Smooth muscle cell (in vitro differentiated cells): ENCODE measurements around the gene MMAB. TPM values are rescaled to one million over a fixed set of nuclear protein-coding genes. Genes with fewer than 3 reads are reported as not detected.

ENCODE experiments used
- DNase-seq: peaks from one replicate; lab custom pipeline; 2025; ENCODE audit not compliant: unreplicated experiment; lab: John Stamatoyannopoulos, UW
- H2AFZ ChIP-seq: fragments of 200-600 bp; sonication (generic); 2 replicates; pipeline ENCODE4 v1.6.0; 2016; ENCODE audit warnings: antibody characterized with exemption, low read depth, mild to moderate bottlenecking
- H3F3A ChIP-seq: fragments of 200-600 bp; sonication (generic); 2 replicates; pipeline ENCODE4 v1.6.0; 2017; ENCODE audit warnings: antibody characterized with exemption, low read depth
- H3K27ac ChIP-seq: fragments of 200-600 bp; sonication (generic); 2 replicates; pipeline ENCODE4 v1.5.1; 2016; ENCODE audit warnings: low read depth, mild to moderate bottlenecking
- H3K27me3 ChIP-seq: fragments of 200-600 bp; sonication (generic); 2 replicates; pipeline ENCODE4 v1.6.1; 2016; ENCODE audit warnings: low read depth, mild to moderate bottlenecking
- H3K36me3 ChIP-seq: fragments of 200-600 bp; sonication (generic); 2 replicates; pipeline ENCODE4 v1.5.1; 2016; ENCODE audit warnings: low read depth
- H3K4me1 ChIP-seq: fragments of 200-600 bp; sonication (generic); 2 replicates; pipeline ENCODE4 v1.5.1; 2016; ENCODE audit warnings: low read depth
- H3K4me2 ChIP-seq: fragments of 200-600 bp; sonication (generic); 2 replicates; pipeline ENCODE4 v1.6.0; 2016; ENCODE audit warnings: mild to moderate bottlenecking
- H3K4me3 ChIP-seq: fragments of 200-600 bp; sonication (generic); 2 replicates; pipeline ENCODE4 v1.5.1; 2016; ENCODE audit warnings: mild to moderate bottlenecking
- H3K79me2 ChIP-seq: fragments of 200-600 bp; sonication (generic); 2 replicates; pipeline ENCODE4 v1.6.0; 2016; ENCODE audit warnings: low read depth, mild to moderate bottlenecking
- H3K9ac ChIP-seq: fragments of 200-600 bp; sonication (generic); 2 replicates; pipeline ENCODE4 v1.6.0; 2016; ENCODE audit warnings: low read depth
- H3K9me3 ChIP-seq: fragments of 200-600 bp; sonication (generic); replicated peaks from 2 replicates; pipeline ENCODE4 v1.5.1; 2016; ENCODE audit warnings: low read depth
- H4K20me1 ChIP-seq: fragments of 200-600 bp; sonication (generic); 2 replicates; pipeline ENCODE4 v1.6.0; 2016; ENCODE audit warnings: low read depth
- WGBS: methylation state at CpG from one replicate; pipeline ENCODE4 v1.1.7; 2016; ENCODE audit warnings: low lambda C conversion rate; 5-methylcytosine and 5-hydroxymethylcytosine counted together
- polyA plus RNA-seq: library from polyadenylated mRNA; unstranded; fragments of >200 nt; fragmentation: Nextera tagmentation; extraction: Ambion mirVana; gene quantifications from 2 replicates; pipeline ENCODE4 v1.2.1, GENCODE V29; 2016
- total RNA-seq: library from RNA; depleted of rRNA; stranded (reverse); fragments of >200 nt; gene quantifications from 2 replicates; pipeline ENCODE4 v1.2.3, GENCODE V29; 2014
- TF ChIP-seq, protein P1 (sequence below): fragments of 200-600 bp; sonication (generic); IDR thresholded peaks from 2 replicates; pipeline ENCODE4 v1.5.1; 2017; ENCODE audit warnings: borderline replicate concordance, mild to moderate bottlenecking, antibody characterized with exemption; ENCODE audit not compliant: insufficient read depth, poor library complexity, severe bottlenecking

Gene MMAB
- total and polyA plus RNA-seq, 2 experiments from 2014 or later, result 20.2 to 51.7 TPM

- Histone ChIP-seq H2AFZ (no peak overlapping the region), H3K27ac (no peak overlapping the region), H4K20me1 (no peaks in the 10 kb centered on the region), H3K4me1 (peaks cover 17% of the 10 kb centered on the region), H3K9ac (no peak overlapping the region), H3K79me2 (no peaks in the 10 kb centered on the region), H3K27me3 (no peaks in the 10 kb centered on the region), H3K9me3 (no peaks in the 10 kb centered on the region), H3K4me3 (no peak overlapping the region), H3K36me3 (no peaks in the 10 kb centered on the region), H3K4me2 (no peak overlapping the region), H3F3A (peaks cover 3% of the 10 kb centered on the region)
- WGBS, result 97% methylated on average over 8 of the region's 8 CpGs
- no peak for DNase-seq
- TF ChIP-seq, protein P1, sequence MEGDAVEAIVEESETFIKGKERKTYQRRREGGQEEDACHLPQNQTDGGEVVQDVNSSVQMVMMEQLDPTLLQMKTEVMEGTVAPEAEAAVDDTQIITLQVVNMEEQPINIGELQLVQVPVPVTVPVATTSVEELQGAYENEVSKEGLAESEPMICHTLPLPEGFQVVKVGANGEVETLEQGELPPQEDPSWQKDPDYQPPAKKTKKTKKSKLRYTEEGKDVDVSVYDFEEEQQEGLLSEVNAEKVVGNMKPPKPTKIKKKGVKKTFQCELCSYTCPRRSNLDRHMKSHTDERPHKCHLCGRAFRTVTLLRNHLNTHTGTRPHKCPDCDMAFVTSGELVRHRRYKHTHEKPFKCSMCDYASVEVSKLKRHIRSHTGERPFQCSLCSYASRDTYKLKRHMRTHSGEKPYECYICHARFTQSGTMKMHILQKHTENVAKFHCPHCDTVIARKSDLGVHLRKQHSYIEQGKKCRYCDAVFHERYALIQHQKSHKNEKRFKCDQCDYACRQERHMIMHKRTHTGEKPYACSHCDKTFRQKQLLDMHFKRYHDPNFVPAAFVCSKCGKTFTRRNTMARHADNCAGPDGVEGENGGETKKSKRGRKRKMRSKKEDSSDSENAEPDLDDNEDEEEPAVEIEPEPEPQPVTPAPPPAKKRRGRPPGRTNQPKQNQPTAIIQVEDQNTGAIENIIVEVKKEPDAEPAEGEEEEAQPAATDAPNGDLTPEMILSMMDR, result no peak
These were observed 28.3 kb upstream of the MMAB start for GRCh38 chr12:109601557-109601956.

DNA sequence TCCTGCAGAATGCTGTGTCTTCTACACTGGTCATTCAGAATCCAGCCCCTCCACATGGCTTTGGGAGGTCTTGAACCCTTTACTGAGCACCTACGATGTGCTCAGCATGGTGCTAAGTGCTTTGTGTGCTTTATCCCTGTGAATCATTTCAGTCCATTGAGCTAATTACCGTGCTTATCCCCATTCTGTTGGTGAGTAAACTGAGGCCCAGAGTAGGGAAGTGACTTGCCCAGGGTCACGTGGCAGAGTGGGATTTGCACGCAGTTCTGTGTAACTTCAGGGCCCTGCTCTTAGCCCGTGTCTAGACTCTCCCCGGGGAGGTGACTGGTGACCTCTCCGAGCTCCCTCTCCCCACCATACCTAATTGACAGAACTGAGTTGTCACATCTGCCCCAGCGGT lies 27.7 kb upstream of the MMAB start:
- Histone ChIP-seq H3K4me3 (no peak overlapping the region), H3K9me3 (no peaks in the 10 kb centered on the region), H3K27ac (no peak overlapping the region), H3F3A (peaks cover 3% of the 10 kb centered on the region), H3K4me1 (peaks cover 12% of the 10 kb centered on the region), H3K4me2 (no peak overlapping the region), H3K79me2 (no peaks in the 10 kb centered on the region), H3K9ac (no peak overlapping the region), H3K36me3 (no peaks in the 10 kb centered on the region), H2AFZ (no peak overlapping the region), H3K27me3 (no peaks in the 10 kb centered on the region), H4K20me1 (no peaks in the 10 kb centered on the region)
- TF ChIP-seq, protein P1, result no peak
- WGBS, result 93% methylated on average over 8 of the region's 8 CpGs
- no peak for DNase-seq

DNA sequence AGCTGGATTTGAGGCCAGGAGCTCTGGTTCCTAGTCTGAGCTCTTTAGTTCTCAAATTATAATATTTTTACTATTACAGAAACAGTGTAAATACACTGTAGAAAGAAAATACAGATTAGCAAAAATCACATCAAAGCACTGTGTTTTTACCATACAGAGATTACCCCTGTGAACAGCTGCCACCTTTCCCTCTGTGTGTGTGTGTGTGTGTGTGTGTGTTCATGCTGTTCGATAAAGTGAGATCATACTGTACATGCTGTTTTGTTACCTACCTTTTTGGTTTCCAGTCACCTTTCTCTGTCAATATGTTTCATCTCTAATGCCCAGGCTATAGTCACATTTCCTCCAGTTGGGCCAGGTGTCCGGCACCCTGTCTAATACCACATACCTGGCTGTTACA lies 27.2 kb upstream of the MMAB start:
- WGBS, result 91% methylated on average over 2 of the region's 2 CpGs
- no peak for DNase-seq
- Histone ChIP-seq H3K27ac (no peak overlapping the region), H3K4me2 (no peak overlapping the region), H3K9ac (no peak overlapping the region), H3K9me3 (no peaks in the 10 kb centered on the region), H2AFZ (no peak overlapping the region), H3K4me1 (peaks cover 8% of the 10 kb centered on the region), H4K20me1 (no peaks in the 10 kb centered on the region), H3F3A (peaks cover 3% of the 10 kb centered on the region), H3K79me2 (no peaks in the 10 kb centered on the region), H3K27me3 (no peaks in the 10 kb centered on the region), H3K4me3 (no peak overlapping the region), H3K36me3 (no peaks in the 10 kb centered on the region)
- TF ChIP-seq, protein P1, result no peak

- Histone ChIP-seq H3K4me1 (no peaks in the 10 kb centered on the region), H3K79me2 (no peaks in the 10 kb centered on the region), H3K36me3 (no peaks in the 10 kb centered on the region), H3K9me3 (no peaks in the 10 kb centered on the region), H3K27me3 (no peaks in the 10 kb centered on the region), H3K4me2 (no peak overlapping the region), H3F3A (peaks cover 6% of the 10 kb centered on the region), H3K9ac (no peak overlapping the region), H3K27ac (no peak overlapping the region), H2AFZ (no peak overlapping the region), H4K20me1 (no peaks in the 10 kb centered on the region), H3K4me3 (no peak overlapping the region)
- DNase-seq, result no peak
- TF ChIP-seq, protein P1, result no peak
- WGBS, result 86% methylated on average over 7 of the region's 7 CpGs
These were observed 25.8 kb upstream of the MMAB start for GRCh38 chr12:109599087-109599486.
